ENCODE data around the gene HPCAL1.

HPCAL1 gene

DNA sequence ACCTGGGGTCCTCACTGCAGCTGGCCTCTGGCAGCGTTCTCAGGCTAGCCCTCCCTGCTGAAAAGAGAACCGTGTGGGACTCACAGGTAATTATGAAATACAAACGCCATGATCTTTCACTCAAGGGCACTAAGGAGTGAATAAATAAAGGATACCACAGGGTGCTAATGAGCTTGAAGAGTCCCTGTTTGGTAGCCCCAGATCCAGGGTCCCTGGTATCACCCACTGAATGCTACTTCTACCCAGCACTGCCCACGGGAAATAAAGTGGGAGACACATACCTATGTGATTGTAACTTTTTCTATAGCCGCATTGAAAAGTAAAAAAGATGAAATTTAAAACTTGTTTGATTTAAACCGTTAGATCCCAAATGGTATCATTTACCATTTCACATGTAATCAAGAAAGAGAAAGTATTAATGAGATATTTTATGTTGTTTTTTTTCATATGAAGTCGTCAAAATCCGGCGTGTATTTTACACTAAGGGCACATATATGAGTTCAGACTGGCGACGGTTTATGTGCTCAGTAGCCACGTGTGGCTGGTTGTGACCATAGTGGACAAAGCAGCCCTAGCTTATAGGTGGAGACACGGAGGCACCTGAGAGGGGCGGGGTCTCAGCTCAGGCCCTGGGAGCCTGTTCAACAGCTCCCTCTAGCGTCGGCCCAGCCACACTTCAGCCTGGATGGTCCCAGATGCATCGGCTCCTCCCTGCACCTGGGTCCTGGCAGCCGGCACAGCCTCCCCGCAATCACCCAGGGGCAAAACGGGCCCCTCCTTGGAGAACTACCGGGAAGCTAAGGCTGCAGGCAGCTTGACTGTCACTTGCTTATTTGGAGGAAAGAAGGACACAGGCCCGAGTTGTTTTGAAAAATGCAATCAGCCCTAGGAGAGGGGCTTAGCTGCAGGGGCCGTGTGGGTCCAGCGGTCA is 106.2 kb downstream of the HPCAL1 start:
- DNase-seq, result peak; percentile 73

DNA sequence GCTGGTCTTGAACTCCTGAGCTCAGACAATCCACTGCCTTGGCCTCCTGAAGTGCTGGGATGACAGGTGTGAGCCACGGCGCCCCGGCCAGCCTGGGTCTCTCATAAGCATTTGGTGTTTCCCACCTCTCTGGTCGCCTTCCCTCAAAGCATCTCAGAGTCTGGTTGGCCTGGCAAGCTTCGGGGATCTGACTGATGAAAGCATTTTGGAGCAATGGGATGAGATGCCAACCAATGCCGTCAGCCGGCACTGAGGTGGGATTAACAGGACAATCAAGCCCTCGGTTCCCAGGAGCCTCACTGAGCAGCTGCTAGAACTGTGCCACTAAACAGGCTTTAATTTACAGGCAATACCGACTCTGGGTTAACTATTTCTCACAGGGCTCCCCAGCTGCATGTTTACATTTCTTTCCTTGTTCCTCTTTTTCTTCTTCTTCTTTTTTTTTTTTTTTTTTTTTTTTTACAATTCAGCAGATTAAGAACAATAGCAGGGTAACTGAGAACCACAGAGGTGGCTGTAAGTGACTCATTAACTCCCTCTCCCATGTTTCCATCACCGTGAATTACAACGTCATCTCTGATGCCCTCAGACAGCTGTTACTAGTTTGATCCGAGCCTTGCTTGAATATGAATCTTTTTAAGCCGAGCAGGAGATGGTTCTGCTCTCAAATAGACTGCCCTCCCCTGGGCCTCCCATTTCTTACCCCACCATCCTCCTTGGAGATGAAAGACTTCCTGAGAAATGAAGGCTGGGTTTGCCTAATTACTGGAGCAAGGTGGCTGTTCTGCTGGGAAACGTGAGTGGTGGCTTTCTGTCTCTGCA is 107.5 kb downstream of the HPCAL1 start:
- DNase-seq, result no peak

DNA sequence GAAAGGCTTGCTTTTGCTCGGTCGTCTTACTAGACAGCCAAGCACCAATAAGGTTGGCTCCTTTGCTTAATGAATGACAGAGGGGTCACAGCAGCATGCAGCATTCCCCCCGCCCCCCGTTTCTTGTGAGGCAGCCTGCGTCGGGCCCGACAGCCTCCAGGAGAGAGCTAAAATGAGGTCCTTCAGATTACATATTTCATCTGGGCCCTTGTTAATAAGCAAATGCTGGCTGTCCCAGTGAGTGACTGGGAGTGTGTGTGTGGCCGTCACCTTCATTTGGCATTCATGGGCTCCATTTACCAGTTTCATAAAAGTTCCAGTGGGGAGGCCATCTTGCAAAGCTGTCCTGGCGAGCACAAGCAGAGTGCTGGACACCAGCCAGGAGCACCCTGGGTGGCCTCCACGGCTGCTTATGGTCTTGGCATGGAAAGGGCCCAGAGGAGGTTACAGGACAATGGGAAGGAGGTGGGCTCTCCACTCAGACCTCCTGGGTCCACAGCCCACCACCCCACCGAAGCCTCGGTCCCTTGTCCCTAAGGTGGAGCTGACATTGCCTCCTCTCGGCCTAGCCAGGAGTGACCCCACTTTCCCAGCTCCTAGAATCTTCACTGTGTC is 108.2 kb downstream of the HPCAL1 start:
- no peak for DNase-seq

DNA sequence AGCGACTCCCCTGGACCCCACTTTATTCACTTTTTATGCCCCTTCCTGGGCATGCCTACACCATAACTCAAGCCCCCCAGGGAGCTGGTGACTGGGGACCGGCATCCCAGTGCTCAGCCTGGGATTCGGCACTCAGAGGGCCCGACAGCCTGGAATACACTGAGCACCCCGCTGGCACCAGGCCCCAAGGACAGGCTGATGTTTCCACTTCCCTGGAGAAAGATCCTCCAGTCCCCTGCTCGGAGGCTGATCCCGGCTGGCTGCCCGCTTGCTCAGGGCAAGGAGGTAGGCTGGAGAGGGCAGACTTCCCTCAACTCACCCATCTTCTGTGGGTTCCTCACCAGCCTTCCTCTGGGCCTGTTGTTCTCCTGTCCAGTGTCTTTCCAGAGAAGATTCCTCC is 108.9 kb downstream of the HPCAL1 start:
- no peak for DNase-seq

DNA sequence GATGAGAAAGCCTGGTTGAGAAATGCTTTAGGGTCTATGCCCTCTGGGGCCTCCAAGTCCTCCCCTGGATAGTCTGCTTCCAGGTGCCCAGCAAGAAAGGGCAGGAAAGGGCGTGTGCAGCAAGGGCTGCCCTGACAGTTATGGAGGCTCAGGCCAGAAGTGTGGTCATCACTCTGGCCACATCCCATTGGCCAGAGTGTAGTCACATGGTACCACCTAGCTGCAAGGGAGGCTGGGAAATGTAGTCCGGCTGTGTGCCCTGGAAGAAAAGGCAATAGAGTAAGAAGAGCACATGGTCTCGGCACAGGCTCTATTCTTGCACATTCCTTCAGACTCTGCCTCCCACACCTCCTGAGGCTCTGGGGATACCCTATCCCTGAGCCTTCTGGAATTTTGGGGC is 109.7 kb downstream of the HPCAL1 start:
- DNase-seq, result peak; percentile 62

DNA sequence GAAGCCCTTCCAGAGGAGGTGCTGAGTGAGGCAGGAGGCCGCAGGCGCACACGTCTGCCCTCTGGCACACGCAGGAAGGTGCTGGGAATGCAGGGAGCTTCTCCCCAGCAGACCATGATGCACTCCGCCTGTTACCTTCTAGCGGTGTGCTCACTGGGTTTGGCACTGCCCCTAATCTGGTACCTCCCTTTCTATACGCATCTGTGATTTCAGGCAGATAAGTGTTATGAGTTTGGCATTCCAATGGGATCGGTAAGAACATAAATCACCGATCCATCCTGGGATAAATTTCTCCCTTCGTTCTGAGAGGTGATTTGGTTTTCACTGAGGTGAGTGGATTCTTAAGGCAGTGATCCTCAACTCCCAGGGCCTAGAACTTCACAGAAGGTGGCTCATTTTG is 110.8 kb downstream of the HPCAL1 start:
- peak; percentile 75 for DNase-seq

DNA sequence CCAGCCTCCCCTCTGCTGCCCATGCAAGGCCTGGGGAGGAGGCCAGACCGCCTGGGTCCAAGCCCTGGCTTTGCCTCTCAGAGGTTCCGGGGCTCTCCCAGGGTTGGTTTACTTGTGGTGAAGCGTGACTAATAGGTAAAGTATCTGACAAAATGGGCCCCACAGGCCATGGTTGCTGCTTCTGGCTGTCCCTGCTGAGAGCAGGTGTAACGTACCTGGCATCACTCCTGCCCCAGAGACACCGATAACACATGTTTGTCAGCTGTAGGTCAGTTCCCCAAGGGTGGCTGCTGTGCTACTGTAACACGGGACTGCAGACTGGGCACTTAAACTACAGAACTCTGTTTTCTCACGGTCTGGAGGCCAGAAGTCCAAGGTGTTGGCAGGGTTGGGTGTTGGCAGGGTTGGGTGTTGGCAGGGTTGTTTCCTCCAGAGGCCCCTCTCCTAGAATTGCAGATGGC is 111.3 kb downstream of the HPCAL1 start:
- DNase-seq, result peak; percentile 85

DNA sequence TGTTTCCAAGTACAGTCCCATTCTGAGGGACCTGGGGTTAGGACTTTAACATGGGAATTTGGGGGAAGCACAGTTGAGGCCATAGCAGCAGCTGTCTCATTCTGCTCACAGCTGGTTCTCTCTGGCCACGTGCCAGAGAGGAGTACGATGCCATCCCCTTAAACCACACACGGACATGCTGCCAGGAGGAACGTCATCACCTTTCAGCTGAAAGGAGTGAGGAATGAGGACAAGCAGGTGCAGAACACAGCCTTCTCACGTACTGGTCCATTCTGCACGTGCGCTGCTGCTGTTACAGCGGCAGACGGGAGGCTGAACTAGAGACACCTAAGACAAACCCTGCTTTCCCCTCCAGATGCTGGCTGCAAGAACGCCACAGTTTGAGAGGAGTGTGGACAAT is 111.9 kb downstream of the HPCAL1 start:
- no peak for DNase-seq

DNA sequence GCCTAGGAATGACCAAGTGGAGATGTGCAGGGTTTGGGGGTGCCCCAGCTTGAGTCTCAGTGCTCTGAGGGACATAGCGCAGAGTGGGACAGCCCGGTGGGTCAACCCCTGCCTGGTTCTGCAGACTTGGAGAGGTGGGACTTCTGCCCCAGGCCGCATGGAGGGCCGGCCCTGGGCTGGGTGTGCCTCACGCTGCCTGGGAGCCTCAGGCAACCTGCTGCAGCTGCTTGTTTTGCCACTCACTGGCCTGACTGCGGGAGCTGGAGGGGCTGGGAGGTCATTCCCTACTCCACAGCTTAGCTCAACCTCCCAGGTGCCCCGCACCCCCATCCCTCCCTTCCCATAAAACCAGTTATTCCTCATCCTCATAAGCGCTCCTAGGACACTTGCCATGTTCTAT is 112.3 kb downstream of the HPCAL1 start:
- no peak for DNase-seq

DNA sequence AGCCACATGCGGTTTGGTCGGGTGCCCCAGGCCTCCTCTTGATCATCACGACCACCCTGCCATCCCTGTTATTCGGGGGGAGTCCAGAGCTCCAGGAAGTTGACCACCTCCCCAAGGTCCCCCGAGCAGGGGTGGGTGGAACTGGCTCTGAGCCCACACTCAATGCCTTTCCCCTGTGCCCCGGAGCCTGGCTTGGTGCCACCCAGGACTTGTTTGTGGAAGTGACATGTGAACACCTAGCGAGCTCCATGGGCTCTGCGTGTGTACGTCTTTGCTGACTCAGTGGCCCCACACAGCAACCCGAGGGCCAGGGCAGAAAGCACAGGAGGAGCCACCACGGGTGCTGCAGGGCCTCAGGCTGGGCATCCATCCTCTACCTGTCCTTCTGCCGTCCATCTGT is 112.9 kb downstream of the HPCAL1 start:
- DNase-seq, result no peak

DNA sequence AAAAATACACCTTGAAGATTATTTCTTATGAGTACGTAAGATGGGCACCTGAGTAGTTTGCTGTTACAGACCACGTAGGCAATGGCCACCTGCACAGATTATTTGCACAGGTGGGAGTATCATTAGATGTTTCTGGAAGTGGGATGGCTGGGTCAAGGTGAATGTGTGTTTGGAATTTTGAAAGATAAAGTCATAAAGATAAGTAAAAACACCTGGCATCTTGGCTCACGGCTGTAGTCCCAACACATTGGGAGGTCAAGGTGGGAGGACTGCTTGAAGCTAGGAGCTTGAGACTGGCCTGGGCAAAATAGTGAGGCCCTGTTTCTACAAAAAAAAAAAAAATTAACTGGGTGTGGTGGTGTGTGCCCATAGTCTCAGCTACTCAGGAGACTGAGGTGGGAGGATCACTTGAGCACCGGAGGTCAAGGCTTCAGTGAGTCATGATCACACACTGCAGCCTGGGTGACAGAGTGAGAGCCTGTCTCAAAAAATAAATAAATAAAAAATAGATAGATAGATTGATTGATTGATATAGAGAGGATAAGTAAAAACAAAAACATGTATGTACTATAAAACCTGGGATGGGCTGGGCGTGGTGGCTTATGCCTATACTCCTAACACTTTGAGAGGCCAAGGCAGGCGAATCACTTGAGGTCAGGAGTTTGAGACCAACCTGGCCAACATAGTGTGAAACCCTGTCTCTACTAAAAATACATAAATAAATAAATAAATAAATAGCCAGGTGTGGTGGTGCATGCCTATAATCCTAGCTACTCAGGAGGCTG is 115.0 kb downstream of the HPCAL1 start:
- DNase-seq, result no peak

DNA sequence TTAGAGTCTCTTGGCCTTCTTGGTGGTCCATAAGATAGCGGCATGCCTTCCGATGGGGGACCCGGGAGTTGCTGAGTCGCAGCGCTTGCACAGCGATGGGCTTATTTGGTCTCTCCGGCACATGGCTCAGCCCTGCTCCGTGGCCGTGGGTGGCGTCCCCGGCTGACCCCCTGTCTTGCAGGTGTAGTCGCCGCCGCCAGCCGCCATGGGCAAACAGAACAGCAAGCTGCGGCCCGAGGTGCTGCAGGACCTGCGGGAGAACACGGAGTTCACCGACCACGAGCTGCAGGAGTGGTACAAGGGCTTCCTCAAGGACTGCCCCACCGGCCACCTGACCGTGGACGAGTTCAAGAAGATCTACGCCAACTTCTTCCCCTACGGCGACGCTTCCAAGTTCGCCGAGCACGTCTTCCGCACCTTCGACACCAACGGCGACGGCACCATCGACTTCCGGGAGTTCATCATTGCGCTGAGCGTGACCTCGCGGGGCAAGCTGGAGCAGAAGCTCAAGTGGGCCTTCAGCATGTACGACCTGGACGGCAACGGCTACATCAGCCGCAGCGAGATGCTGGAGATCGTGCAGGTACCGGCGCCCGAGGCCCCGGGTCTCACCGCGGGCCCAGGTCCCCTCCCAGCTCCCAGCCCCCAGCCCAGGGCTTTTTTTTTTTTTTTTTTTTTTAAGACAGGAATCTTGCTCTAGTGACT is 117.0 kb downstream of the HPCAL1 start:
- no peak for DNase-seq

DNA sequence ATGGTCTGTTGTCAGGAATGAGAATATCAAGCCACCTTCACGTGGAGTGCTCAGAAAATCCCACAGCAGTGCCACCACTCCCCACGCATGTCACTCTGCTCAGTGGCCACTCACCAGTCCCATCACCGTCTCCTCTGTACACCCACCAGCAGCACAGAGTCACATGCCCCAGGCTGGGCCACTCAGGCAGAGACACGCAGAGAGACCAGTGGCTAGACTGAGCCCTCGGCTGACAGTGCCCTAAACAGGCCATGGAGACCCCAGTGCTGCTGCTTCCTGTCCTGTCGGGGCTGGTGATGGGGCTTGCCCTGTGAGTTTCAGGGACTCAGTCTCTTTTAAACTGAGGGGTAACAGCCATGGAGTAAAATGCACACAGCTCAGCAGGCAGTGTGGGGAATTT is 119.5 kb downstream of the HPCAL1 start:
- DNase-seq, result no peak

DNA sequence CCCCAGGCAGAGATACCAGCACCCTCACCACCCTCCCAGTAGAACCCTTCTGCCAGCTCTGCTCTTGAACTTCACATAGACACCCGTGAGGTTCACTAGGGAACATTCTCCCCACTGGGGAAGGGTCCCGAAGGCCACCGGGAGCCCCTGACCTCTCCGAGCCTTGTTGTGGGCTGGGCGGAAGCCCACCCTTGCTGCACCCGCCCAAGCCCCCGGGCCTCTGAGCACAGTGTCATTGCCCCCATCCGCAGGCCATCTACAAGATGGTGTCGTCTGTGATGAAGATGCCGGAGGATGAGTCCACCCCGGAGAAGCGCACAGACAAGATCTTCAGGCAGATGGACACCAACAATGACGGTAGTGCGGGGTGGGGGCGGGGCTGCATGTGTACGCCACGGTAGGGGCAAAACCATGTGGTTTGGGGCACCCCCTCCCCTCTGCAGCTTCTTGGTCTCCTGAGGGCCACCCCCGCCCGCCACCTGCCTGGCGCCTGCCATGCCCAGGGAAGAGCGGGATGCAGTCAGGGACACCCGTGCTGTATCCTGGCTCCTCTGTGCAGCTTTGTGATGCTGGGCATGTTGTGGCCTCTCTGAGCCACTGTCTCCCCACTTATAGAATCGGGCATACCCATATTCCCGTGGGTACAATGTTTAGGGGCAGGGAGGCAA is 120.2 kb downstream of the HPCAL1 start:
- DNase-seq, result no peak

DNA sequence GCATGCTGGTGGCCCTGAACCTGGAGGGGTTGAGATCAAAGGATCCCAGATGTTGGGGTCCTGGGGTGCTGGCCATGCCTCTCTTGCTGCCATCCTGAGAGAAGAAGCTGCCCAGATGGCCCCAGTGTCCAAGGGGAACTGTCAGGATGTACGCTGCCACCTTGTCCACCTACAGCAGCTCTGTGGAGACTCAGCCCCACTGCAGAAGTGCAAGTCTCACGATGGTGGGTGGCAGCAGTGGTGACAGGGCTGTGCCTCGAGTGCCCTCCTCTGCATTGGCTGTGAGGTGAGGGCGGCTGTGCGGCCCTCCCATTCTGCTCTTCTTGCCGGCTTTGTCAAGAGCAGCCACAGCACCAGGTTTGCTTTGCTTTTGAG is 120.7 kb downstream of the HPCAL1 start:
- no peak for DNase-seq

DNA sequence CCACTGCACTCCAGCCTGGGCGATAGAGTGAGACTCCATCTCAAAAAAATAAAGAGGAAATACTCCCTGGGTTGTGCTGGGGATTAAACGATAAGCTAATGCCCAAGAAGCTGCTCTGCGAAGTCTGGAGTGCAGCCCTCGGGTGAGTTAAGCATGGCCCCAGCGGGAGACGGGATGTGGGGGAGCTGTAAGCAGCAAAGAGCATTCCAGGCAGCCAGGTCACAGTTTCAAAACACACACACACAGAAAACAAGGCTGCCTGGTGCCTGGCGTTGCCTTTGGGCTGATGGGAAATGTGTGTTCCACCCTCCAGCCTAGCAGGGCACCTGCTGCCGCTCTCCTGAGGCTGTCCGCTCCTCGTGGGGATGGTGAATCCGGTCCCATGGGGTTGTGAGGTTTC is 121.3 kb downstream of the HPCAL1 start:
- DNase-seq, result peak; percentile 97

DNA sequence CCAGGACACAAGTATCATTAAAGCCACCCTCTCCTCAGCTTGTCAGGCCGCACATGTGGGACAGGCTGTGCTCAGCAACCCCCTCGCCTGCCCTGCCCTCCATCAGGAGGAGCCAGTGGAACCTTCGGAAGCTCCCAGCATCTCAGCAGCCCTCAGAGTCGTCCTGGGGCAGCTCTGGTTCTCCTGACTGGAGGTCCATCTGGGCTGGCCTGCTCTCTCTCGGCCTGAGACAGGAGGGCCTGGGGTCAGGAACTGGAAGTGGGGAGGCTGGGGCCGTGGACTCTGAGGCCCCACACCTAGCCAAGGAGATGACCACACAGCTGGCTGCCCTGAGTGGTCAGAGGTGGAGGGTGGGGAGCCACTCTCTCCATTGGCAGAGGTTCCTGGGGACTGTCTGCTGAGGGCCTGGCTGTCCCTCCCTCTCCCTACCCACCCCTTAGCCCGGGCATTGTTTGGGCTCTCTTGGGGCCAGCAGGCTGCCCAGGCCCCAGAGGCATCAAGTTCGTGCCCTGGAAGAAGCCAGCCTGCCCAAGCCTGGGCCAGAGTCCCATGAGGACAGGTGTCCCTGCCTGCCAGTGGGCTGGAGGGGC is 122.3 kb downstream of the HPCAL1 start:
- no peak for DNase-seq

DNA sequence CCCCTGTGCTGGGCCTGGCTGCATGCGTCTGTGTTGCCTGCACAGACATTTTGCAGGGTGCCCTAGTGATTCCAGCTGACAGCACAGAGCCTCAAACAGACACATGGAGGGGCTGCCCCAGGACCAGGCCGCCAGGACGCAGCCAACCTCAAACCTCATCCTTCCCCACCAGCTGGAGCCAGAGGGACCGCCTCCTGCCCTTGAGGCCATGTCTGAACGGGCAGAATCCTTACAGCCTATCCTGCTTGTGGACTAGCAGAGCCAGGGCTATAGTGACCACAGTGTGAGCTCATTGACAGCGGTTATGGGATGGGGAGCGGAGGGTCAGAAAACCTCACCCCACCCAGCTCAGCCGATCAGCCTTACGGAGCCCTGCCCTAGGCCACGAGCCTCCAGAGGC is 123.0 kb downstream of the HPCAL1 start:
- DNase-seq, result no peak

DNA sequence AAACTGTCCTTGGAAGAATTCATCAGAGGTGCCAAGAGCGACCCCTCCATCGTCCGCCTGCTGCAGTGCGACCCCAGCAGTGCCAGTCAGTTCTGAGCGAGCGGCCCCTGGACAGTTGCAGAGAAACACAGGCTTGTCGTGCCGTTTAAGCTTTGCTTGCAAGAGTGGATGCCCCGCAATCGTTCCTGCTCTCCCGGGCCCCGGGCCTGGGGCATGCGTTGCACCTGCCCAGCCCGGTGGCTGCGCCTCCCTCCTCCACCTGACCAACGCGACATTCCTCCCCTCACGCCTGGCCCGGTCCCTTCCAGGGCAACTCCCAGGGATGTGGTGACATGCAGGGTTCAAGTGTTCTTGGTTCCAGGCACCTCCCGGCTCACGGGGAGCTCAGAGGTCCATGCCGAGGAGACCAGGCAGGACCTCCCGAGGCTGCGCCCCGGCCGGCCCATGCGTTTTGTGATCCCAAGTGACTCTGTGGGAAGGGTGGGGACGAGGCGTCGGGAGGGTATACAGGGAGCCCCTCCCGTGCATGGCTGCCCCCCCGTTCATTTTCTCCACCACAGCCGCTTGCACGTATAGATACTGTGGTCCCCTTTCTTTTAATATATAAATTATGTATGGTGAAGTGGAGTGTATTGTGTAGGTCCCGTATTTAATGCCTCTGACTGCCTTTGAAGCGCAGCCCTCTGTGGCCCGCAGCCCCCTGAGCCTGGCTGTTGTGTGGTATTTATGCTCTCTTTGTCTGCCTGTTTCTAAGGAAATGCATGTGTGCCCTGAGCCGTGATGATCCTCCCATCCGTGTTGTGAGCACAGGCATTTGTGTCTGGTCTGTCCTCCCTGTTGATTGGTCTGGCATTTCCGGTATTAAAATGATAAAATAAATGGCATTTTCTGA is 124.3 kb downstream of the HPCAL1 start:
- no peak for DNase-seq

DNA sequence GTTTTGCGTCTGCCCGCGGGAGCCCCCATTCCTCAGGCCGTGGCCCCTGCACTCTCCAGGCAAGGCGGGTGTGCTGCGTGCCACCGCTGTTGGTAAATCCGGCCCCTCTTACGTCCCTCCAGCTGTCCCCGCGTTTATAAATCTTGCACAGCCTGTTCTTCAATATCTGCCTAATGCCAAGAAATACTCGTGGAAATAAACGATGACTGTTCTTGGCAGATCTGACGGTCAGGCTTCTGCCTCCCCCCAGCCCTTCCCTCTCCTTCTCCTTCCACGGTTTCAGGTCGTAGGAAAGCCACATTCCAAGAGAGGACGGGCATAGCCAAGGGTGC is 124.9 kb downstream of the HPCAL1 start:
- DNase-seq, result no peak
